ENCODE data around the gene NUP210L.
"Not testable (repeated sequence)": the region's sequence is repeated elsewhere in the genome, so short reads cannot be mapped to it uniquely, and the experiment has no call there.

NUP210L gene

DNA sequence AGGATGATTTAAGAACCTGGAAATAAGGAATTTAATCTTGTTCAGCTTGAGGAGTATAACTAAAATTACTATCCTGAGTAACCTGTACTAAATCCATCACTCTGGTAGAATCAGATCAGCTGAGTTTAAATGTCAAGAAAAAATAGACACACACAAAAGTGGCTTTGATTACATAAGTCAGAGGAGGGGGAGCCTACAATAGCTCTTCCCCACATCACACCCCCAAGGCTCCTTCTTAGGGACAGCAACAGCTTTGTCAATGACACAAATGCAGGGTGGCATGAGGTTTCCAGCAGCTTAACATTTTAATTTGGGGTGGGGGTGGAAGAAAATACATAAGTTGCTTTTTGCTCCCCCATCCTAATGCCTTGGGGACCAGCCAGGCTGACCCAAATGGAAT is 12.6 kb upstream of the NUP210L start:
- no peak for DNase-seq

DNA sequence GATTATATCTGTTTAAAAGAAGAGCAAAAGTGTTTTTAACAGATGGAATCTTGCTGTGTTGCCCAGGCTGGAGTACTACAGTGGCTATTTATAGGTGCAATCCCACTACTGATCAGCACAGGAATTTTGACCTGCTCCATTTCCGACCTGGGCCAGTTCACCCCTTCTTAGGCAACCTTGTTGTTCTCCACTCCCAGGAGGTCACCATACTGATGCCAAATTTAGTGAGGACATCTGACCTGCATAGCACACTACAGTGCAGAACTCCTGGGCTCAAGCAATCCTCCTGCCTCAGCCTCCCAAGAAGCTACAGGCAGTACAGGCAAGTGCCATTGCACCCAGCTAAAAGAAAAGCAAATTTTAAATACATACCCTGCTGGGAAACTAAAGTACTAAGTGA is 11.3 kb upstream of the NUP210L start:
- no peak for DNase-seq

DNA sequence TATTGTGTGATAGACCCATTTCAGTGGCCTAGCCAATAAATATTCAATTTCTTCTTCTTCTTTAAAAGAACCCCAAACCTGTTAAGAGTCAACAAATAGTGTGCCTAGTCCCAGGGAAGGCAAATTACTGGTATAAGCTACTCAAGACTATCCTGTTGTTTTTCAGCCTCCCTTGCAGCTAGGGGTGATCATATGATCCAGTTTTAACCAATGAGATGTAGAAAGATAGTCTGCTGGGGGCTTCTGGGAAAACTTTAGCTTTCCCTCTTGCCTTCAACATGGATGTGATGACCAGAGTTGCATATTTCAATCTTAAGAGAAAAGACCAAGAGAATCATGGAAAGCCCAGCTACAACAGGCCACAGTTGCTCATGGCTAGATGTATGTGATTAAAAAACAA is 4.7 kb upstream of the NUP210L start:
- DNase-seq, result no peak

DNA sequence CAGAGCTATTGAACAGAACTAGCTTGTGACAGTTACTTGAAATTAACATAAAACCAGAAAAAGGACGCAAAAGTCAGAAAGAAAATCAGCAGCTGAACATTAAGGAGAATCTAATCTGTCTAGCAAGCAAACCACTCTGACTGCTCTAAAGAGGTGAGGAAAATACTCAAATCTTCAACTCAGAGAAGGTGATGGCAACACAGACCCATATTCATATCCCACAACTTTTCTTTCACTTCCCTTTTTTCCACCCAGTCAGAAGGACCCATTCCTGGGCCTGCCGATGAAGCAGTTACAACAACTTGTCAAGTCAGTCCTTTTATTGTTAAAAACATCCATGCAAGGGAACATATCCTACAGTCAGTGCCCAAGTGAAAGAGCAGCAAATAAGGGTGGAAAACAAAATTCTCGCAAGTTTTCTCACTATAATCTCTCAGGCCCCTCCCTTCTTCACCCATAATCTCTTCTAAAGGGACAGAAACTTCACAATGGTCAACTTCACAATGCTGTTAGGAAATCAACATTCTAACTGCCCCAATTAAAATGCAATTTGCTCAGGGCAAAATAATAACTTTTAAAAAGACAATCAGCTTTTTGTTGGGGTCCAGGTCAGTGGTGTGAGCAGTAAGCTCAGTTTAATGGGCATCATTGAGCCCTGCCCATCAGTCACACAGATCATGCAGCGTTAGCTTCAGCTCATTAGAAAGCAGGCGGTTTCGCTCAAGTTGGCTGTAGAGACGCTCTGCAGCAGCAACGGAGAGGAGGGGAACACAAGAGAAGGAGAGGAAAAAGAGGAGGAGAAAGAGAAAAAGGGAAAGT is 3.6 kb upstream of the NUP210L start:
- no peak for DNase-seq

DNA sequence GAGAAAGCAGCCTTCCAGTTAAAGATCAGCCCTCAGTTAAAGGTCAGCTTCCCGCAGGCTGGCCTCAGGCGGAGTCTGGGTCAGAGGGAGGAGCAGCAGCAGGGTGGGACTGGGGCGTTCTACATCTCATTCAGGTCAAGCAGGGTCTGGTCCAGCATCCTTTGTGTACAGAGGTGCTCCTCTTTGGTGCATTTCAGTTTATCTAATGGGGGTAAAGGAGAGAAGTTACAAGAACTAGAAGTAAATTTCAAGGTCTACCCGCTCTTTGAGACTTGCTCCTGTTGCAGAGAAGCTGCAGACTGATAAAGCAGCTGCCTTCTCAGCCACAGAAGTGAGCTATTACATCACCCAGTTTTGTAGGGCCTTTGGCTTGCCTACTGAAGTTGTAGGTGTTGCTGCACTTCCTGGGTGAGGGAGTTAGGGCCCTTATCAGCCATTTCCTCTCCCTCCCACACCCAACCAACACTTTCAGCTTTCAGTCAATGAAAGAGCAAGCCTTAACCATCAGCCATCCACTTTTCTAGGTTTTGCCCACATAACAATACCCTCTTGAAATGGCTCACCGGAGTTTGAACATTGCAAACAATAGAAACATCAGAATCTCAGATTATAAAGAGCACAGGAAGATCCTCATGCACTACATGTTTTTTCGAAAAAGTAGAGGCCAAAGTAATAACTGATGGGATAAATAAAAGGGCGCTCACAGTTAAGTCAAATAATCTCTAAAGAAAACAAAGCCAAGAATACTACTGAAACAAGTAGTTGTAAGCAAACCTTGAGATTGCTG is 2.8 kb upstream of the NUP210L start:
- DNase-seq, result no peak

DNA sequence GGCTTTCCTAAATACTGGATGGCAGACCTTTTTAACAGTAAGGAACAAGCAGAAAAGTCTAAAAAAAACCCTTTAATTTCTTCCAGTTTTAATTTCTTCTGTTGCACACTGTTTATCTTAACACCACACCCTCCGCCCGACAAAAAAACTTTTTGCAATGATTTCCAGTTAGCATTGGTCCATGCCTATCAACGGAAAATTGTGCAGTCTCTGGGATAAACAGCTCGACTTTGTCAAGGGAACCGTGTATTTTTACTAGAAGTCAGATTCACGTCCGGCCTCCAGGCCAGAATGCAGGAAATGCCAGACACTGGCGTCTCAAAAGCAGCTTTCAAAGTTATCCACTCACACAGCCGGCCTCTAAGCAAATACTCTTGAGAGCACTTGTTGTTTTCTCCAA is 378 bp upstream of the NUP210L start:
- DNase-seq, result no peak

DNA sequence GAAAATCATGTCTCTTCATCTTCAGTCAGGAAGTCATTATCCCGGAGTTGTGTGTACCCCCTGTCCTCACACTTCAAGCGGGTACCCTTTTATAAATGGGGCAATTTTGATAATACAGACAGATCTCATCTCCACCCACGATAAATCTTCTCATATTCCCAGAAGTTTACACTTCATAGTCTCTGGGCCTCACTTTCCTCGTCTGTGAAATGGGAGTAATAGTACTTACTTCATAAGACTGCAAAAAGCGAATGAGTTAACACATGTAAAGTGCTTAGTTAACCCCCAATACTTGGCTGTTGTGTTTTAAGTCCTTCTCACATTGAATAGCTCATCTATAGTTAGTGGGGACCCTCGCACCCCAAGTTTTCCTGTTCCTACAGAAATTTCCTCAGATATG is 820 bp downstream of the NUP210L start:
- DNase-seq, result no peak

DNA sequence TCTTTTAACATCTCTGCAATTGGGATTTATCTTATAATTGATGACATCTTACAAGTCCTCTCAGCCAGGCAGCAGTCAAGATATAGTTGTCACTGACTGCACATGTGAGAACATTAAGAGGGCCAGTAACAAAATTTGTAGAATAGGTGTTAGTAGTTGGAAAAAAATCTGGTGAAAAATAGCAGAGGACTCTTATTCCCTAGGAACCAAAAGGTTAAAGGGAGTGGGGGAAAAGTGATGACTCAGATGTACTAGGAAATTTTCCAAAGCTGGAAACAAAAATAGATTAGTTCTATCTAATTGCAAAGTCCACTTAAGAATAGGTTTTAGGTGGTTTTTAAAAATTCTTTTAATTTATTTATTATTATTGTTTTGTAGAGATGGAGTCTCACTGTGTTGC is 3.6 kb downstream of the NUP210L start:
- DNase-seq, result no peak

DNA sequence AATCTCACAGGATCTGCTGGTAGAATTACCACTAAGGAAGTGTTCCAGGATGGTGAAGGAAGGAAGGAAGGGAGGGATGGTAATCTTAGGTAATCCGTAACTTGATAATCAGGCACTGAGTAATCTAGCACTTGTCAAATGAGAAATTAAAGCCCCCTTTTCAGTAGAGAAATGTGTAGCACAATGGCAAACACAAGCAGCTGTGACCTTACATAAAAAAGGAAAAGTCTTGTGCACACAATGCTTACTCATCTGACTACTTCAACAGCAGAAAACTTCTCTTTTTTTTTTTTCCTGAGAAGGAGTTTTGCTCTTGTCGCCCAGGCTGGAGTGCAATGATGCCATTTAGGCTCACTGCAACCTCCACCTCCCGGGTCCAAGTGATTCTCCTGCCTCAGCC is 6.1 kb downstream of the NUP210L start:
- DNase-seq, result no peak

DNA sequence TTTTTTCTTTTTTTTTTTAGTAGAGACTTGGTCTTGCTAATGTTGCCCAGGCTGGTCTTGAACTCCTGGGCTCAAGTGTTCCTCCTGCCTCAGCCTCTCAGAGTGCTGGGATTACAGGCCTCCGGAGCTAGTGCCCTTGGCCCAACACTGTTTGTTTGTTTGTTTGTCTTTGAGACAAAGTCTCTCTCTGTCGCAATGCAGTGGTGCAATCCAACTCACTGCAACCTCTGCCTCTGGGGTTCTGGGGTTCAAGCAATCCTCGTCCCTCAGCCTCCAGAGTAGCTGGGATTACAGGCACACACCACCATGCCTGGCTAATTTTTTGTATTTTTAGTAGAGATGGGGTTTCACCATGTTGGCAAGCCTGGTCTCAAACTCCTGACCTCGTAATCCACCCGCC is 7.4 kb downstream of the NUP210L start:
- not testable (repeated sequence) for DNase-seq

DNA sequence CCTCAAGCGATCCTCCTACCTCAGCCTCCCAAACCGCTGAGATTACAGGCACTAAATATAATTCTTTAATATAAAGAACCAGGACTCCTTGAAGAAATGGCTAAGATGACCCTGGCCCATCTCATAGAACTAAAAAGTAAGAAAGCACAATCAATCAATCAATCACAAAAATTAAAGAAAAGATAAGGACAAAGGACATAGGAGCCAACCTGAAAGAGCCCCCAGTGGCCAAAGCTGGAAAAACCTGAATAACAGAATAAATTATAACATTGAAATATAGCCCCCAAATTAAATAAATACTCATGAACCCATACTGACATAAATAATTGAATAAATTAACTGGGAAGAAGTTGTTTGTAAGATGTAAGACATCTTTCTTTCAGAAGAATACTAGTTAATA is 8.9 kb downstream of the NUP210L start:
- no peak for DNase-seq

DNA sequence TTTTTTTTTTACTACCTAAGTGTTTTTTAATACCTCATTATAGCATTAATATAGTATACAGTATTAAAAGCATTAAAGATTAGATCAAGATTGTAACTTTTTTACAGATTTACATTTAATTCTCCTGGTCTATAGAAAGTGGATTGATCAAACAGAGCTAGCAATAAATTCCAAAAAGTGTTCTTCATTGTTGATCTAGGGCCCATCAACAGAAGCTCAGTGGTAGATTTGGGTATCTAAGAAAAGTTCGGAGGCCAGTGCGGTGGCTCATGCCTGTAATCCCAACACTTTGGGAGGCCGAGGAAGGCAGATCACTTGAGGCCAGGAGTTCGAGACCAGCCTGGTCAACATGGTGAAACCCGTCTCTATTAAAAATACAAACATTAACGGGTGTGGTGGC is 12.5 kb downstream of the NUP210L start:
- no peak for DNase-seq

DNA sequence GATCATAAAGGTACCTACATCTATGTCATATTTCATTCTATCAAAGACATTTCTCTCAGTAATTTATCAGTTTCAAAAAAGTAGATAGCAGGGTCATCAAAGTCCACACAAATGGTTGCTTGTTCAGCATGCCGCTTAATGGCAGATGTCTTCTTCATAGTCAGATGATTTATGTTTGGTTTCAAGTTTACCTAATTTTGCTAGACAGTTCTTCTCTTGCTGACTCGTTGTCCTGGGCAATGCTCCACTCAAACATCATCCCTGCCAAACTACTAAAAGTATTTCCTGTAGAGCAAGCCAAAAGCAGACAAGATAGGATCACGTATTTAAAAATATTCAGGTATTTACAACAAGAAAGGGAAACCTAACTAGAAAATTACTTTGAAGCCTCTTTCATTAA is 13.6 kb downstream of the NUP210L start:
- no peak for DNase-seq

DNA sequence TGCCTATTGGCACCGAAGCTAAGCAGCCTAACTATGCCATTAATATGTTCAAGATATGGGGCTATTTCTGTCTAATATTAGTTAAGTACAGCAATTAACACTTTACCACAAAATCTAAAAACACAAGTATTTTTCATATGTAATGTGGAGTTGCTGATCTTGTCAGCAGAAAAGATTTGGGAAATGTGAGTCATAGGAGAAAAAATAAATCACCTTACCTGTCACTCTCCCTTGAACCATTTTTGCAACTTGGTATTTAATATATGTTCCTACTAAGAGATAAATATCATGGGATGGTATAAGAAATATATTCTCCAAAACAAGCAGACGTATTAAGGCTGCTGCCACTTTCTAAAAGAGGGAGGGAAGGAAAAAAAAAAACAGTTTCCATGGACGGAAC is 17.0 kb downstream of the NUP210L start:
- no peak for DNase-seq

DNA sequence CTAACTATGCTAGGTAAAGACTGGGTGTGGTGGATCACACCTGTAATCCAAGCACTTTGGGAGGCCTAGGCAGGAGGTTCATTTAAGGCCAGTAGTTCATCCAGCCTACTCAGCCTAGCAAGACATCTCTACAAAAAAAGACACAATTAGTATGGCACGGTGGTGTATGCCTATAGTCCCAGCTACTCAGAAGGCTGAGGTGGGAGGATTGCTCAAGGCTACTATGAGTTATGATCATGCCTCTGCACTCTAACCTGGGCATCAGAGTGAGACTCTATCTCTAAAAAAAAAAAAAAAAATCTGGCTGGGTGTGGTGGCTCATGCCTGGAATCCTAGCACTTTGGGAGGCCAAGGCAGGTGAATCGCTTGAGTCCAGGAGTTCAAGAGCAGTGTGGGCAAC is 21.6 kb downstream of the NUP210L start:
- DNase-seq, result no peak

DNA sequence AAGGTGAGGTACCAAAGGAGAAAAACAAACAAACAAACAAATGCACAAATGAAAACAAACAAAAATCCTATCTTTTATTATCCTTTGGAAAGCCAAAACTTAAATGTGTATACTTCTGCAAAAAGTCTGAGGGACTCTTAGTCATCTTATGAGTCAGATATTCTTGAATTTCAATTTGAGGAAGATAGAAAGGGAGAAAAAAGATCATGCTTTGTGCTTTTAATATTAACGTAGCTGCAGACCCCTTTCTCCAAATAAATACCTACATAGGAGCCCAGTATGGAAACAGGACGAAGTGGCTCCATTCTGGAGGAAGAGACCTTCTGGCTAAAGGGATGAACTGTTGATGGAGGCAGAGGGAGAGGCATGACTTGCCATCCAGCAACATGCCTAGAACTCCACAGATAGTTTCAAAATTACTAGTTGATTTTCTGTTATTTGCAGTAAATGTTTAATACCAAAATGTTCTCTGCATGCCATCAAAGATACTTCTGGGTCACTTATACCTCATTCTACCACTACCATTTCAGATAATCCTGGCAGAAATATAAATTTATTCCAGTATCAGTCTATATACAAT is 25.4 kb downstream of the NUP210L start:
- no peak for DNase-seq

DNA sequence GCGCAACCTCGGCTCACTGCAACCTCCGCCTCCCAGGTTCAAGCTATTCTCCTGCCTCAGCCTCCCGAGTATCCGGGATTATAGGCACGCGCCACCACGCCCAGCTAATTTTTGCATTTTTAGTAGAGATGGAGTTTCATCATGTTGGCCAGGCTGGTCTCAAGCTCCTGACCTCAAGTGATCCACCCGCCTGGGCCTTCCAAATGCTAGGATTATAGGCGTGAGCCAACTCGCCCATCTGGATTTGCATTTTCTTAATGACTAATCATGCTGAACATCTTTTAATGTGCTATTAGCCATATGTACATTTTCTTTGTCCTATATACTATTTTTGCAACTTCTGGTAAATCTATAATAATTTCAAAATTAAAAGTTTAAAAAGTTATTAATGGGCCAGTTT is 31.7 kb downstream of the NUP210L start:
- DNase-seq, result not testable (repeated sequence)

DNA sequence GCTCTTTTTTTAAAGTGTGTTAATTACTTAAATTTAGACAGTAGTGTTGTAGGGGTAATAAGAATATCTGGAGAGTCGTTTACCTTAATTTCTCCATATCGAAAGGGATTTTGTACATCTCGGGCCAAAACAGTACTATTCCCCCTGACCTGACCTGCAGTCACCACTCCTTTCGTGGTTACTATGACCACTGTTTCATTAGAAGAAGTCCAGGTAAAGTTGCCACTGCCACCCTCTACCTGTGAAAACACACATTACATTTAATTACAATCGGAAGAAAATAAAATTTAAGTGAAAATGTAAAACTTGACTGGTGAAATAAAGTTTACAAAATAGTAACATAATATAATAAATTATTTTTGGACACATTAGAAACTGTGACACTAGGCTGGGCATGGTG is 37.2 kb downstream of the NUP210L start:
- no peak for DNase-seq

DNA sequence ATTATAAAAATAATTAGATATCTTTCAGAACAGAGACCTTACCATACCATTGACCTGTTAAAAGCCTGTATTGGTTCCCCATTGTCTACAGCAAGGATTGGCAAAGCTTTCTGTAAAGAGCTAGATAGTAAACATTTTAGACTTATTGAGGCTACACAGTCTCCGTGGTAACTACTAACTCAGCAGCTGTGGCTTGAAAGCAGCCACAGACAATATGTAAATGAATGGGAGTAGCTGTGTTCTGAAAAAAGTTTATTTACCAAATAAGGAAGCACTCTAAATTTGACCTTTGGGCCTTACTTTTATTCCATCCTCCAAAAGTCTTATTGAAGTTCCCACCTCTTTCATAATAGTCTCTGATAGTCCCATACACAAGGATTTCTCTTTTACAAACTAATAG is 39.7 kb downstream of the NUP210L start:
- peak; percentile 56 for DNase-seq

DNA sequence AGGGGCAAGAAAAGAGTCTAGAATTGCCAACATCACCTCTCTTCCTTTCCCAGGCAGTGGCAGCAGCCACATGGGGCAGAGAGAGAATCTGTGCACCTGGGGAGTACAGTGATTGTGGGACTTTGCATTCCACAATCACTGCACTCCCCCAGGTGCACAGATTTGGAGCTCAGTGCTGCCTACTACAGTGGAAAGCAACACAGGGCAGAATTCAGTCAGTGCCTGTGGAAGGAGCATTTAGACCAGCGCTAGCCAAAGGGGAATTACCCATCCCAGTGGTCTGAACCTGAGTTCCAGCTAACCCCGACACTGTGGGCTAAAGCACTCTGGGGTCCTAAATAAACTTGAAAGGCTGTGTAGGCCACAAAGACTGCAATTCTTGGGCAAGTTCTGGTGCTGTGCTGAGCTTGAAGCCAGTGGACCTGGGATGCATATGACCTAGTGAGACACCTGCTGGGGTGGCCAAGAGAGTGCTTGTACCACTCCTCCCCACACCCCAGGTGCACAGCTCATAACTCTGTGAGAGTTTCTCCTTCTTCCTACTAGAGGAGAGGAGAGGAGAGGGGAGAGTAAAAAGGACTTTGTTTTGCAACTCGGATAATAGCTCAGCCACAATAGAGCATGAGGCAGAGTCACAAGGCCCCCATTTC is 50.3 kb downstream of the NUP210L start:
- DNase-seq, result no peak

DNA sequence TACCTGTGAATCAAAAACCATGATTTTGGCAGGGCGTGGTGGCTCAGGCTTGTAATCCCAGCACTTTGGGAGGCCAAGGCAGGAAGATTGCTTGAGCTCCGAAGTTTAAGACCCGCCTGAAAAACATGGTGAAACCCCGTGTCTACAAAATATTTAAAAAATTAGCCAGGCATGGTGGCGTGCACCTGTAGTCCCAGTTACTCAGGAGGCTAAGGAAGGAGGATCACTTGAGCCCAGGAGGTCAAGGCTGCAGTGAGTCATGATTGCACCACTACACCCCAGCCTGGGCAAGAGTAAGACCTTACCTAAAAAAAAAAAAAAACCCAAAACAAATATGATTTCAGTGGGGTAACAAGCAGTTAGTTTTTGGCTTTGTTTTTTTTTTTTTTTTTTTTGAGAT is 54.7 kb downstream of the NUP210L start:
- not testable (repeated sequence) for DNase-seq

DNA sequence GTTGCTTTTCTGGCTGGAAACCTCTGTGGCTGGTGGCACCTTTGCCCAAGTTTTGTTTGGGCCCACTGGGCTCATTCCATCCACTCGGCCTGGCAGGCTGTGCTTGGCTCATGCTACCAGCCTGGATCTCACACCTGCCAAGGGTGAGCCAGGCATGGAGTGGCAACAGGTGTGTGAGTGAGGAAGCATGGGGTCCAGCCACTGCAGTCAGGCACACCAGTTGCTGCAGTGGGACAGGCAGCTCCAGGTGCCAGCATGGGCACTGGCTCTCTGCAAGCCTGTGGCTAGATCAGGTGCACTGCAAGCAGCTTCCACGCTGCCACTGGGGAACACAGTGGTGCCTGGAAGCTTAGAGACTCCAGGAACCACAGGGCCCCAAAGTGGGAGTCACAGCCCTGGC is 57.0 kb downstream of the NUP210L start:
- no peak for DNase-seq

DNA sequence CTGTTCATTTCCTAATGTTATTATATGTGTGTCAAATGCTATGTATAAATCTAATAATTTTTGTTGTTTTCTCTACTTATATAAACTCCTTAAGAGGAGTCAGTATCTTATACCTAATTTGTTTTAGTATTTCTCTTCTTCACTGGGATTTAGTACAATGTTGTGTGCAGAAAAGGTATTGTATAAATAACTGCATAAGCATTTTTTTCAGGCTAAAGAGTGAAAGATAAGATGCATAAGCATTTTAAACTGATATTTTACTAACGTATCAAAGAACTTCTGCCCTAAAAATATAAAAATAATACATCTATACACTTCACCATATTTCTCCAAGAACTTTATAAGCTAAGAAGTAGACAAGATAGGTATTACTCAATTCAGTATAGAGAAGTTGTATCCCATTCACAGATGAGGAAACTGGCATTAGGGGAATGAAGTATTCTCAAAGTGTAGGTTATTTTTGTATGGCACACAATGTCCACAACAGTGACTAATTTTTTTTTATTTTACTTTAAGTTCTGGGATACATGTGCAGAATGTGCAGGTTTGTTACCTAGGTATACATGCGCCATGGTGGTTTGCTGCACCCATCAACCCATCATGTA is 59.3 kb downstream of the NUP210L start:
- no peak for DNase-seq

All from NCI-H774 (cell line).